ENCODE results near the gene ATF3.

ATF3 gene

GRCh38 chr1:212608392-212608958 is at the start of gene ATF3:
Gene ATF3, plus strand, starts transcription at chr1:212608761. Its CDS starts 6,261 bp downstream, at chr1:212615022.
- DNase-seq (ENCODE audit: low read depth): peak; percentile 99

- DNase-seq (ENCODE audit: low read depth): no peak
These were observed 48.6 kb upstream of the ATF3 start for GRCh38 chr1:212559929-212560328.

GRCh38 chr1:212560933-212561460 is 47.6 kb upstream of the ATF3 start:
- DNase-seq (ENCODE audit: low read depth): no peak

GRCh38 chr1:212561501-212561931 is 47.0 kb upstream of the ATF3 start:
- DNase-seq (ENCODE audit: low read depth): peak; percentile 75

GRCh38 chr1:212562771-212563170 is 45.8 kb upstream of the ATF3 start:
- DNase-seq (ENCODE audit: low read depth): no peak

- no peak for DNase-seq (ENCODE audit: low read depth)
These were observed 43.5 kb upstream of the ATF3 start for GRCh38 chr1:212565079-212565478.

- no peak for DNase-seq (ENCODE audit: low read depth)
These were observed 42.8 kb upstream of the ATF3 start for GRCh38 chr1:212565571-212566305.

- DNase-seq (ENCODE audit: low read depth): peak; percentile 86
These were observed 41.8 kb upstream of the ATF3 start for GRCh38 chr1:212566522-212567479.

- DNase-seq (ENCODE audit: low read depth): no peak
These were observed 40.9 kb upstream of the ATF3 start for GRCh38 chr1:212567638-212568037.

- DNase-seq (ENCODE audit: low read depth): no peak
These were observed 39.5 kb upstream of the ATF3 start for GRCh38 chr1:212568978-212569537.

GRCh38 chr1:212574732-212575131 is 33.8 kb upstream of the ATF3 start:
- no peak for DNase-seq (ENCODE audit: low read depth)

GRCh38 chr1:212575333-212575732 is 33.2 kb upstream of the ATF3 start:
- no peak for DNase-seq (ENCODE audit: low read depth)

GRCh38 chr1:212578041-212578440 is 30.5 kb upstream of the ATF3 start:
- DNase-seq (ENCODE audit: low read depth): no peak

GRCh38 chr1:212581034-212581433 is 27.5 kb upstream of the ATF3 start:
- DNase-seq (ENCODE audit: low read depth): no peak

GRCh38 chr1:212582291-212582690 is 26.3 kb upstream of the ATF3 start:
- DNase-seq (ENCODE audit: low read depth): no peak

GRCh38 chr1:212582808-212583615 is 25.5 kb upstream of the ATF3 start:
- no peak for DNase-seq (ENCODE audit: low read depth)

- peak; percentile 22 for DNase-seq (ENCODE audit: low read depth)
These were observed 24.9 kb upstream of the ATF3 start for GRCh38 chr1:212583643-212584042.

- DNase-seq (ENCODE audit: low read depth): no peak
These were observed 24.3 kb upstream of the ATF3 start for GRCh38 chr1:212584092-212584886.

- DNase-seq (ENCODE audit: low read depth): no peak
These were observed 23.4 kb upstream of the ATF3 start for GRCh38 chr1:212585210-212585609.
